Thyroid gland (tissue), 4 donors: Measurements from ENCODE around the gene NPRL2. TPM values are rescaled to one million over a fixed set of nuclear protein-coding genes. Genes with fewer than 3 reads are reported as not detected.

Experiments
- DNase-seq, 2 donors: peaks; one replicate each; pipeline ENCODE4 v3.0.0-alpha.2; 2019
- H3K27ac ChIP-seq, 3 donors: fragments of 200-600 bp; sonication (generic); 1 replicate in 2 of 3; 2 replicates in 1 of 3; pipeline ENCODE4 v1.5.1; 2016 to 2019; ENCODE audit warnings: mild to moderate bottlenecking in 1 of 3, moderate library complexity in 1 of 3
- H3K27me3 ChIP-seq: fragments of 200-600 bp; sonication (generic); one replicate; pipeline ENCODE4 v1.5.1; 2019
- H3K36me3 ChIP-seq, 2 donors: fragments of 200-600 bp; sonication (generic); one replicate each; pipeline ENCODE4 v1.5.1; 2016 to 2019
- H3K4me1 ChIP-seq, 2 donors: fragments of 200-600 bp; sonication (generic); one replicate each; pipeline ENCODE4 v1.5.1; 2017 to 2019
- H3K4me3 ChIP-seq, 3 donors: fragments of 200-600 bp; sonication (generic); replicated peaks in 1 of 3; 1 replicate in 2 of 3; 2 replicates in 1 of 3; pipeline ENCODE4 v1.5.1; 2016; ENCODE audit warnings: mild to moderate bottlenecking in 1 of 3
- H3K9me3 ChIP-seq: fragments of 200-600 bp; sonication (generic); one replicate; pipeline ENCODE4 v1.5.1; 2017
- POLR2A ChIP-seq, 2 donors: fragments of 450-650 bp; IDR thresholded peaks; one replicate each; pipeline ENCODE4 v1.6.1; 2017; ENCODE audit warnings: antibody characterized with exemption in 2 of 2, mild to moderate bottlenecking in 2 of 2, moderate library complexity in 1 of 2
- WGBS, 2 donors: methylation state at CpG; one replicate each; pipeline ENCODE4 v1.1.5; 2017; 5-methylcytosine and 5-hydroxymethylcytosine counted together
- intact Hi-C: fragments of 100-400 bp; cut with DNase I; formaldehyde crosslinking; loops from one replicate; pipeline ENCODE4 v1.15.1; 2023
- total RNA-seq, 4 donors: library from RNA; depleted of rRNA; stranded (reverse); fragments of >200 nt; gene quantifications; one replicate each; pipeline ENCODE4 v1.2.3, GENCODE V29; 2016
- TF ChIP-seq, protein P1 (sequence below), 6 experiments: fragments of 200-600 bp in 3 of 6; fragments of 450-650 bp in 3 of 6; sonication (generic) in 3 of 6; IDR thresholded peaks; one replicate each; pipeline ENCODE4 v1.5.1; 2016 to 2019; ENCODE audit warnings: antibody characterized with exemption in 6 of 6, mild to moderate bottlenecking in 2 of 6, inconsistent platforms in 1 of 6, moderate library complexity in 1 of 6

Gene NPRL2
- total RNA-seq, 4 donors from 2014 or later, result 13.4 to 30.6 (median 24.7) TPM

GRCh38 chr3:50331364-50331907 is 19.1 kb downstream of the NPRL2 start:
- no peak for DNase-seq
- no peak for TF ChIP-seq POLR2A (IDR thresholded peaks at IDR 0.05)
- TF ChIP-seq, protein P1, sequence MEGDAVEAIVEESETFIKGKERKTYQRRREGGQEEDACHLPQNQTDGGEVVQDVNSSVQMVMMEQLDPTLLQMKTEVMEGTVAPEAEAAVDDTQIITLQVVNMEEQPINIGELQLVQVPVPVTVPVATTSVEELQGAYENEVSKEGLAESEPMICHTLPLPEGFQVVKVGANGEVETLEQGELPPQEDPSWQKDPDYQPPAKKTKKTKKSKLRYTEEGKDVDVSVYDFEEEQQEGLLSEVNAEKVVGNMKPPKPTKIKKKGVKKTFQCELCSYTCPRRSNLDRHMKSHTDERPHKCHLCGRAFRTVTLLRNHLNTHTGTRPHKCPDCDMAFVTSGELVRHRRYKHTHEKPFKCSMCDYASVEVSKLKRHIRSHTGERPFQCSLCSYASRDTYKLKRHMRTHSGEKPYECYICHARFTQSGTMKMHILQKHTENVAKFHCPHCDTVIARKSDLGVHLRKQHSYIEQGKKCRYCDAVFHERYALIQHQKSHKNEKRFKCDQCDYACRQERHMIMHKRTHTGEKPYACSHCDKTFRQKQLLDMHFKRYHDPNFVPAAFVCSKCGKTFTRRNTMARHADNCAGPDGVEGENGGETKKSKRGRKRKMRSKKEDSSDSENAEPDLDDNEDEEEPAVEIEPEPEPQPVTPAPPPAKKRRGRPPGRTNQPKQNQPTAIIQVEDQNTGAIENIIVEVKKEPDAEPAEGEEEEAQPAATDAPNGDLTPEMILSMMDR (IDR thresholded peaks at IDR 0.05), result no peak
- Histone ChIP-seq H3K27ac (no peak overlapping the region), H3K36me3 (peaks cover 25 to 28% of the 10 kb centered on the region in 2 donors), H3K4me1 (peaks cover 42 to 55% of the 10 kb centered on the region in 2 donors), H3K4me3 (no peak overlapping the region), H3K27me3 (no peaks in the 10 kb centered on the region), H3K9me3 (no peaks in the 10 kb centered on the region)
- WGBS, 2 donors, result 93 to 95% methylated on average over 17 to 19 of the region's 19 CpGs
- intact Hi-C loops, result no loop called here

DNA sequence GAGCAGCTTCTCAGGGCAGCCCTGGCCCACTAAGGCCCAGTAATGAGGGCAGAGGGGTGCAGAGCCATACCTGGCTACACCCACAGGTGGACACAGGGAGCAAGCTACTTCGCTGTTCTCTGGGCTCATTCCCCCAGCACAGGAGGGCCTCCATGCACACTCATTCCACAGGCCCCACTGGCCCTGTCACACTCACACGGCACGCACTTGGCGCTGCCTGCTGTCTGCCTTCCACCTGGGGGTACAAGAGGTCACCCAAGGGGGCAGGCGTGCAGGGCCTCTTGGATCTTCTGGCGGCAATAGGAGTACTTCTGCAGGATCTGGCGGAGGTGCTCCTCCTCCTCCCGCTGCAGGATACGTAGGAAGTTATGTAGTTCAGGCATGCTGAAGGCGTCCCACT is 20.2 kb downstream of the NPRL2 start:
- intact Hi-C loops, result no loop called here
- H3K27me3 ChIP-seq, result no peaks in the 10 kb centered on the region
- H3K36me3 ChIP-seq, result peaks cover 26 to 28% of the 10 kb centered on the region in 2 donors
- TF ChIP-seq, protein P1 (IDR thresholded peaks at IDR 0.05), result no peak
- no peak for TF ChIP-seq POLR2A (IDR thresholded peaks at IDR 0.05)
- peaks cover 31 to 44% of the 10 kb centered on the region in 2 donors for H3K4me1 ChIP-seq
- no peaks in the 10 kb centered on the region for H3K9me3 ChIP-seq
- 92 to 97% methylated on average over 7 of the region's 10 CpGs for WGBS, 2 donors
- no peak overlapping the region for H3K4me3 ChIP-seq
- no peak for DNase-seq
- H3K27ac ChIP-seq, result no peak overlapping the region

DNA sequence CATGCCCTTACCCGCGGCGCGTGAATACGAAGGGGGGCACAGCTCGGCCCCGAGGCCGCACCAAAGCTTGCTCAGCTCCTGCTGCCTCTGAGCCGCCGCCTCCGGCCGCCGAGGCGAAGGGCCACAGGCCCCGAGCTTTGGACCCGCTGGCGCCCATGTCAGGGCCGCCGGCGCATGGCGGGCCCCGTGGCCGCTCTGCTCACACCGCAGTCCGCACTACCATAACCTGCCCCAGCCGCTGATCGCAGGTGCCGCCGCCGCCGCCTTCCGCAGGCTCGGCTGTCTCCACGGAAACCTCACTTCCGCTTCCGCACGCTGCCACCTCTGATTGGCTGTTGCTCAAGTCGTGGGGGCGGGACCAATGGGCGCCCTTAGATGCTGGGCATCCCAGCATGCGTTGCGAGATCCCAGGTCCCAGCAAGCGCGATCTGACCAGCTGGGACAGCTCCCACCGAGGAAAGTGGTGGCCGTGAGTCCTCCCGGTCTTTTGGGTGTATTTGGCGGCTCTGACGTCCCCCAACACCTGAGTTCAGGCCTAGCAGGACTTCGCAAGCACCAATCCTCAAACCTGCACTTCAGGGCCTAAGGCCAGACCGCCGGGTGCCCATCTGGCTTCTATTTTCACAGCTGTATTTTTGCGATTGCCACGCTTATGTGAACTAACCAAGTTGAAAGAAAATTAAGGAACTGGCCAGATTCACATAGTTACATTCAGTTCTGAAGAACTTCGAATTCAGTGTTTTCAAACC is 22.5 kb downstream of the NPRL2 start, which contains the start of gene TUSC2:
Gene TUSC2 (minus strand): TSS at position 281 of the 749 bp plus-strand sequence. CDS start 124 bp downstream, at position 157.
- Histone ChIP-seq H3K4me1 (peaks cover 14 to 33% of the 10 kb centered on the region in 2 donors), H3K27me3 (no peaks in the 10 kb centered on the region), H3K36me3 (peaks cover 28 to 29% of the 10 kb centered on the region in 2 donors), H3K9me3 (no peaks in the 10 kb centered on the region), H3K4me3 (peak within 1 kb of the TSS; percentile 45 to 97 (median 74)), H3K27ac (peak within 1 kb of the TSS; percentile 51 to 77 (median 56))
- peak; percentile 99 for DNase-seq
- TF ChIP-seq, protein P1 (IDR thresholded peaks at IDR 0.05), result peak in 1 of 6 experiments; percentile 7
- peak in 1 of 2 donors; percentile 82 for TF ChIP-seq POLR2A (IDR thresholded peaks at IDR 0.05)
- 3 to 4% methylated on average over 32 to 40 of the region's 55 CpGs for WGBS, 2 donors
- intact Hi-C loops, result loop anchor here (5.0 kb wide), 1 partner anchor 36 kb away; the partner anchor contains the start of gene IFRD2

GRCh38 chr3:50327129-50327528 is 23.4 kb downstream of the NPRL2 start:
- H3K4me3 ChIP-seq, result peak overlapping the region in 1 of 3 donors; percentile 97
- H3K27me3 ChIP-seq, result no peaks in the 10 kb centered on the region
- DNase-seq, result no peak
- peak overlapping the region in 2 of 3 donors; percentile 56 to 77 for H3K27ac ChIP-seq
- peaks cover 28 to 29% of the 10 kb centered on the region in 2 donors for H3K36me3 ChIP-seq
- no peak for TF ChIP-seq POLR2A (IDR thresholded peaks at IDR 0.05)
- TF ChIP-seq, protein P1 (IDR thresholded peaks at IDR 0.05), result no peak
- H3K4me1 ChIP-seq, result peaks cover 15 to 28% of the 10 kb centered on the region in 2 donors
- H3K9me3 ChIP-seq, result no peaks in the 10 kb centered on the region
- intact Hi-C loops, result loop anchor here (5.0 kb wide), 1 partner anchor 35 kb away; the partner anchor contains the start of gene IFRD2
- 55 to 87% methylated on average over 4 of the region's 4 CpGs for WGBS, 2 donors
